GM12872 (cell line): ENCODE results near the gene LYPD5.
A peak's percentile ranks its signal among the peaks of the same experiment; 100 is the strongest.

Experiments
- CTCF ChIP-seq: IDR thresholded peaks from 3 replicates; pipeline ENCODE4 v1.5.1; 2011; ENCODE audit warnings: low read depth, mild to moderate bottlenecking, low read length, moderate library complexity; ENCODE audit not compliant: insufficient read depth

The LYPD5 gene

GRCh38 chr19:43762814-43763213, 39.4 kb downstream of the LYPD5 start:
- no peak for TF ChIP-seq CTCF

GRCh38 chr19:43760941-43761340, 41.3 kb downstream of the LYPD5 start:
- no peak for TF ChIP-seq CTCF

GRCh38 chr19:43759515-43759914, 42.7 kb downstream of the LYPD5 start:
- peak; percentile 67 for TF ChIP-seq CTCF

GRCh38 chr19:43755256-43755801, 46.9 kb downstream of the LYPD5 start:
- no peak for TF ChIP-seq CTCF

GRCh38 chr19:43754503-43755255, 47.6 kb downstream of the LYPD5 start, which contains the start of gene SMG9:
Gene SMG9, minus strand, starts transcription at chr19:43754962. Its CDS starts 4,221 bp downstream, at chr19:43750741.
- no peak for TF ChIP-seq CTCF

- no peak for TF ChIP-seq CTCF
These were observed 48.1 kb downstream of the LYPD5 start for GRCh38 chr19:43754253-43754502.

GRCh38 chr19:43752287-43752875, 49.9 kb downstream of the LYPD5 start:
- TF ChIP-seq CTCF: no peak
